H9 (cell line): Measurements from ENCODE around the gene IL1RL1. TPM values are rescaled to one million over a fixed set of nuclear protein-coding genes. Genes with fewer than 3 reads are reported as not detected.

Experiments
- DNase-seq: peaks from one replicate; pipeline ENCODE4 v3.0.0-alpha.2; 2017
- H2AFZ ChIP-seq: one replicate; pipeline ENCODE4 v1.6.1; 2013; ENCODE audit warnings: mild to moderate bottlenecking, low read length, control low read depth, moderate library complexity
- H2AK5ac ChIP-seq: 2 replicates; pipeline ENCODE4 v1.6.1; 2013; ENCODE audit warnings: low read length, control low read depth, mixed read lengths; ENCODE audit not compliant: insufficient read length
- H2BK120ac ChIP-seq: one replicate; pipeline ENCODE4 v1.6.1; 2013; ENCODE audit warnings: low read depth, mild to moderate bottlenecking, low read length, control low read depth, inconsistent platforms; ENCODE audit not compliant: poor library complexity, severe bottlenecking
- H2BK12ac ChIP-seq: 2 replicates; pipeline ENCODE4 v1.6.1; 2013; ENCODE audit warnings: low read length, control low read depth, mixed read lengths, low read depth; ENCODE audit not compliant: insufficient read length
- H2BK15ac ChIP-seq: 2 replicates; pipeline ENCODE4 v1.6.1; 2013; ENCODE audit warnings: low read depth, low read length, control low read depth
- H2BK20ac ChIP-seq: one replicate; pipeline ENCODE4 v1.6.1; 2013; ENCODE audit warnings: low read depth, mild to moderate bottlenecking, low read length, control low read depth, inconsistent platforms; ENCODE audit not compliant: poor library complexity, severe bottlenecking
- H2BK5ac ChIP-seq: 2 replicates; pipeline ENCODE4 v1.6.1; 2013; ENCODE audit warnings: low read length, control low read depth, mixed read lengths; ENCODE audit not compliant: insufficient read length
- H3K14ac ChIP-seq: 2 replicates; pipeline ENCODE4 v1.6.1; 2013; ENCODE audit warnings: low read length, control low read depth; ENCODE audit not compliant: insufficient read depth
- H3K18ac ChIP-seq: 2 replicates; pipeline ENCODE4 v1.6.1; 2013; ENCODE audit warnings: low read depth, mild to moderate bottlenecking, mixed read lengths, low read length, control low read depth; ENCODE audit not compliant: insufficient read length
- H3K23ac ChIP-seq: 2 replicates; pipeline ENCODE4 v1.6.1; 2013; ENCODE audit warnings: low read length, control low read depth, mixed read lengths, low read depth; ENCODE audit not compliant: insufficient read length
- H3K23me2 ChIP-seq: 2 replicates; pipeline ENCODE4 v1.6.1; 2013; ENCODE audit warnings: low read depth, mild to moderate bottlenecking, mixed read lengths, low read length, control low read depth; ENCODE audit not compliant: insufficient read length, poor library complexity, severe bottlenecking
- H3K27ac ChIP-seq: 2 replicates; pipeline ENCODE4 v1.5.1; 2013; ENCODE audit warnings: low read length, control low read depth, mixed read lengths, low read depth; ENCODE audit not compliant: insufficient read length
- H3K27me3 ChIP-seq: 2 replicates; pipeline ENCODE4 v1.6.1; 2013; ENCODE audit warnings: low read length, control low read depth, inconsistent platforms; ENCODE audit not compliant: insufficient read depth
- H3K4ac ChIP-seq: 2 replicates; pipeline ENCODE4 v1.6.1; 2013; ENCODE audit warnings: low read depth, mild to moderate bottlenecking, control low read depth, inconsistent platforms, low read length, moderate library complexity
- H3K4me1 ChIP-seq: 2 replicates; pipeline ENCODE4 v1.6.1; 2013; ENCODE audit warnings: low read length, control low read depth, inconsistent platforms; ENCODE audit not compliant: insufficient read depth
- H3K4me2 ChIP-seq: 2 replicates; pipeline ENCODE4 v1.6.1; 2013; ENCODE audit warnings: low read length, control low read depth, mixed read lengths; ENCODE audit not compliant: insufficient read length, insufficient read depth
- H3K56ac ChIP-seq: 2 replicates; pipeline ENCODE4 v1.6.1; 2013; ENCODE audit warnings: low read depth, mild to moderate bottlenecking, mixed read lengths, low read length, control low read depth; ENCODE audit not compliant: insufficient read length
- H3K79me1 ChIP-seq: 2 replicates; pipeline ENCODE4 v1.6.1; 2013; ENCODE audit warnings: low read depth, mild to moderate bottlenecking, moderate library complexity, low read length, control low read depth, inconsistent platforms; ENCODE audit not compliant: insufficient read depth, poor library complexity, severe bottlenecking
- H3K79me2 ChIP-seq: 2 replicates; pipeline ENCODE4 v1.6.1; 2013; ENCODE audit warnings: low read length, control low read depth, inconsistent platforms; ENCODE audit not compliant: insufficient read depth
- H3K9ac ChIP-seq: 2 replicates; pipeline ENCODE4 v1.6.1; 2013; ENCODE audit warnings: low read length, control low read depth, mixed read lengths; ENCODE audit not compliant: insufficient read length; ENCODE audit errors: extremely low read depth
- H3K9me3 ChIP-seq: one replicate; pipeline ENCODE4 v1.6.1; 2013; ENCODE audit warnings: low read depth, low read length, inconsistent platforms; ENCODE audit not compliant: control insufficient read depth
- H3T11ph ChIP-seq: one replicate; pipeline ENCODE4 v1.6.1; 2013; ENCODE audit warnings: mild to moderate bottlenecking, low read length, control low read depth, inconsistent platforms
- H4K20me1 ChIP-seq: one replicate; pipeline ENCODE4 v1.6.1; 2013; ENCODE audit not compliant: control insufficient read depth, insufficient read length, insufficient read depth
- H4K5ac ChIP-seq: 2 replicates; pipeline ENCODE4 v1.6.1; 2013; ENCODE audit warnings: low read depth, mild to moderate bottlenecking, mixed read lengths, low read length, control low read depth; ENCODE audit not compliant: insufficient read length
- H4K8ac ChIP-seq: replicated peaks from 2 replicates; pipeline ENCODE4 v1.6.1; 2013; ENCODE audit warnings: low read length, control low read depth, mixed read lengths, low read depth; ENCODE audit not compliant: insufficient read length
- H4K91ac ChIP-seq: 2 replicates; pipeline ENCODE4 v1.6.1; 2013; ENCODE audit warnings: low read depth, mild to moderate bottlenecking, moderate library complexity, mixed read lengths, low read length, control low read depth; ENCODE audit not compliant: insufficient read length
- H3K27ac Mint-ChIP-seq, 3 experiments: 2 replicates in 2 of 3; 3 replicates in 1 of 3; pipeline ENCODE4 v1.8.0; 2020 to 2021; ENCODE audit warnings: mixed read lengths in 3 of 3, mild to moderate bottlenecking in 1 of 3, moderate library complexity in 1 of 3
- H3K27me3 Mint-ChIP-seq: 2 replicates; pipeline ENCODE4 v1.8.0; 2021; ENCODE audit warnings: low read depth, mild to moderate bottlenecking, moderate library complexity, mixed read lengths
- H3K36me3 Mint-ChIP-seq, 3 experiments: 2 replicates in 2 of 3; 3 replicates in 1 of 3; pipeline ENCODE4 v1.8.0; 2020 to 2021; ENCODE audit warnings: low read depth in 3 of 3, mixed read lengths in 3 of 3; ENCODE audit not compliant: insufficient read depth in 1 of 3
- H3K4me1 Mint-ChIP-seq, 2 experiments: 2 replicates each; pipeline ENCODE4 v1.8.0; 2020; ENCODE audit warnings: mixed read lengths in 2 of 2
- H3K4me3 Mint-ChIP-seq, 2 experiments: 2 replicates in 1 of 2; 3 replicates in 1 of 2; pipeline ENCODE4 v1.8.0; 2020 to 2021; ENCODE audit warnings: mild to moderate bottlenecking in 2 of 2, mixed read lengths in 2 of 2, moderate library complexity in 1 of 2
- H3K9me3 Mint-ChIP-seq, 2 experiments: 2 replicates in 1 of 2; 3 replicates in 1 of 2; pipeline ENCODE4 v1.8.0; 2020; ENCODE audit warnings: mild to moderate bottlenecking in 2 of 2, mixed read lengths in 2 of 2, moderate library complexity in 1 of 2
- CTCF ChIP-seq: fragments of 200-600 bp; sonication (generic); conservative IDR thresholded peaks from 3 replicates; pipeline ENCODE4 v1.8.0; 2021; ENCODE audit warnings: antibody characterized with exemption, mild to moderate bottlenecking
- total RNA-seq: library from RNA; stranded (reverse); gene quantifications from 2 replicates; pipeline ENCODE4 v1.2.1, GENCODE V29; 2021

The IL1RL1 gene
- total RNA-seq, 1 experiment from 2014 or later: not detected

- no peaks in the 10 kb centered on the region for H3K79me2 ChIP-seq
Measured at GRCh38 chr2:102401456-102401855, 90.1 kb downstream of the IL1RL1 start.

More at GRCh38 chr2:102401456-102401855, 90.1 kb downstream of the IL1RL1 start:
- no peaks in the 10 kb centered on the region for H3K27me3 ChIP-seq
- H3K79me1 ChIP-seq: no peaks in the 10 kb centered on the region
- H2AFZ ChIP-seq: no peak overlapping the region
- H2BK20ac ChIP-seq: no peak overlapping the region
- no peak overlapping the region for H3K23ac ChIP-seq
- H4K5ac ChIP-seq: no peak overlapping the region
- no peaks in the 10 kb centered on the region for H3K36me3 Mint-ChIP-seq
- H3K9ac ChIP-seq: no peak overlapping the region
- no peak overlapping the region for H2AK5ac ChIP-seq
- no peak overlapping the region for H3K56ac ChIP-seq
- no peak overlapping the region for H3K27ac Mint-ChIP-seq
- H3K14ac ChIP-seq: no peak overlapping the region
- H2BK12ac ChIP-seq: no peak overlapping the region
- no peak overlapping the region for H3T11ph ChIP-seq
- H3K4ac ChIP-seq: no peak overlapping the region
- no peaks in the 10 kb centered on the region for H4K20me1 ChIP-seq
- TF ChIP-seq CTCF: no peak
- H3K27ac ChIP-seq: no peak overlapping the region
- H4K91ac ChIP-seq: no peak overlapping the region
- no peak overlapping the region for H2BK5ac ChIP-seq
- no peaks in the 10 kb centered on the region for H3K4me1 Mint-ChIP-seq
- H3K9me3 ChIP-seq: no peaks in the 10 kb centered on the region
- no peak overlapping the region for H2BK120ac ChIP-seq
- H3K27me3 Mint-ChIP-seq: no peaks in the 10 kb centered on the region
- H3K18ac ChIP-seq: no peak overlapping the region
- H3K9me3 Mint-ChIP-seq: no peaks in the 10 kb centered on the region
- no peak overlapping the region for H3K4me3 Mint-ChIP-seq
- H2BK15ac ChIP-seq: no peak overlapping the region
- DNase-seq: no peak
- no peaks in the 10 kb centered on the region for H3K4me1 ChIP-seq
- H3K4me2 ChIP-seq: no peak overlapping the region
- H4K8ac ChIP-seq: no peak overlapping the region
- H3K23me2 ChIP-seq: no peaks in the 10 kb centered on the region

Other genes starting within 250 kb of the IL1RL1 start
- gene IL1R1, start 168.8 kb upstream of the IL1RL1 start, total RNA-seq: 0.39 and 0.46 TPM in 2 replicates
- not detected in 2 replicates for gene IL1RL2, start 124.5 kb upstream of the IL1RL1 start, total RNA-seq
- not detected in 2 replicates for gene IL18R1, start 44.2 kb downstream of the IL1RL1 start, total RNA-seq
- gene IL18RAP, start 111.6 kb downstream of the IL1RL1 start, total RNA-seq: not detected in 2 replicates
- gene SLC9A4, start 161.7 kb downstream of the IL1RL1 start, total RNA-seq: not detected in 2 replicates